HG03354 (cell line): ENCODE results near the gene TTC17.

ENCODE experiments used
- ATAC-seq: cut with Tn5 transposase; IDR thresholded peaks from one replicate; pipeline ENCODE4 v1.9.1; 2021; ENCODE audit warnings: mild to moderate bottlenecking; ENCODE audit not compliant: unreplicated experiment, poor library complexity, severe bottlenecking

Gene TTC17

GRCh38 chr11:43518408-43519160 lies 159.9 kb downstream of the TTC17 start:
- no peak for ATAC-seq

DNA sequence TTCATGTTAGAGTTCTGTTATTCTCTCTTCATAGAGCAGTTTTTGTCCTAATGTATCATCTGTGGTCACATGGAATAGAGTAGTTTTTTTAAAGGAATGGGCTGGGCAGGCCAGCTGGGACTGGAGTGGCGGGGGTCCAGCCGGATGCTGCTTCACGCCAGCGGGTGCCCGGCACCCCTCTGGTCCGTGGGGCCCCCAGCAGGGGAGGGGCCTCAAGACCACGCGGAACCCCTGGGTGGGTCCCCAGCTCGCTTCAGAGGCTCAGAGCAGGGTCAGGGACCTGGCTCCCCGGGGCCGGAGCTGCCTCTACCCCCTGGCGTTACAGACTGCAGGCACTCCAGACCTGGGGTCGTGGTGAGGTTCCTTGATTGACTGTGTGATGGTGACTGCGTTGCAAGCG lies 162.8 kb downstream of the TTC17 start:
- ATAC-seq: no peak

DNA sequence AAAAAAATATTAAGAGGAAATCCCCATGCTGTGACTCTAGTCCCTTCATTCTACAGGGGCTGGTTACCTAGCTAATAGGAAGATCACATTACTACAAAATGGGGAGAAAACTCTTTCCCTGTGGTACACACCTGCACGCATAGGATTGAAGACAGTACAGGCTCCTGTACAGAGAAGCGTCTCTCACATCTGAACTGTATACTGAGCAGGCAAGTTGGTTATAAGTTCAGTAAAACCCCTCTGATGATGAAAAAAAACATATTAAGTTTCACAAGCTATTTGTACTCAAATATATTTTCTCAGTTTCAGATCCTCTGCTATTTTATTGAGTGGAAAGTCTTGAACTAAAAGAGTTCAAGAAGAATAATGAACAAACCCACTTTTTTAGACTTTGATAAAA lies 164.9 kb downstream of the TTC17 start:
- ATAC-seq: no peak

DNA sequence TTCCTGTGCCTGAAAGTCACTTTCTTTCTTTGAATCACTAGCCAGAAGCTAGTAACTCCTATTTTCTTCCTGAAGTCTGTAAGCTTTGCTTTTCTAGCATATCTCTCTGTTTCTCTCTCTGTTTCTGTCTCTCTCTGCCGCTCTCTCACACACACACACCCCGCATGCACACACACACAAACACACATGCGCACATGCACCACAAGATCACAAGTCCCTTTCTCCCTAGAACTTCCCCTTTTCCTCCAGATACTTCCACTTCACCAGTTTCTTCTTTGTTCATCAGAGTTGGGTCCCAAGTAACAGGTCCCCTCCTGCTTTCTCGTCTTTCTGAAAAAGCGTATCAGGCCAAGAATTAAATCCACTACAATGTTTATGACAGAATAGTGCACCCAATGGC lies 173.3 kb downstream of the TTC17 start:
- ATAC-seq: no peak

DNA sequence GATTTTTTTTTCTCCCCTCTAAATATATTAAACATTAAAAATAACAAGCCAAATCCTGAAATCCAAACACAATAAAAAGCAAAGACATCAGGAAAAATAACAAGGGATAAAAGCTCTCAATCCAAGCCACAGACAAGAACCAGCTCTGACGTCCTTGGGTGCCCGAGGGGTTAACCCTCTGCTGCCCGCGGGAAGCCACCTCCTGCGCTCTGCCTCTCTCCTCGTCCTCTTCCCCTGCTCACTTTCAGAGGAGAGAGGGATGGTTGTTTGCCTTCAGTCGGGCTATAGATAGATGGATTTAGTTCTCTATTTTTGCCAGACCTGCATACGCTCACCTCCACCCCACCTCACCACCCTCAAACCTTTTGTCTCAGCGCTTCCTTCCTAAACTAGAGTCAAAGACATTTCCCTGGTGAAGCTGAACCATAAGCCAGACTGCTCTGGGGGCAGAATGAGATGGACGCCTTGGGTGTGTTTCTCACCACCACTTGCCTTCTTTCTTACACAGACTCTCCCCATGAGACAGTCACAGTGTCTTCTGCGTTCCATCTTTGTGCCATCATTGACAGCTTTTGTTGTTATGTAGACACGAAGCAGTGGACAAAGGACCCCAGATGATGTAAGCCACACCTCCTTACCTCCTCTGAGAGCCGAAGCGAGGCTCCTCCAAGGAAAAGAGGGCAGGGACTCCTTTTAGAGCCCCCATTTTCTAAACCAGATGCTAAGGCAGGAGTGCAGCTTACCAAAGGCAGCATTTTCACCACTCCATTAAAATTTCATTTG lies 179.3 kb downstream of the TTC17 start:
- ATAC-seq: no peak

DNA sequence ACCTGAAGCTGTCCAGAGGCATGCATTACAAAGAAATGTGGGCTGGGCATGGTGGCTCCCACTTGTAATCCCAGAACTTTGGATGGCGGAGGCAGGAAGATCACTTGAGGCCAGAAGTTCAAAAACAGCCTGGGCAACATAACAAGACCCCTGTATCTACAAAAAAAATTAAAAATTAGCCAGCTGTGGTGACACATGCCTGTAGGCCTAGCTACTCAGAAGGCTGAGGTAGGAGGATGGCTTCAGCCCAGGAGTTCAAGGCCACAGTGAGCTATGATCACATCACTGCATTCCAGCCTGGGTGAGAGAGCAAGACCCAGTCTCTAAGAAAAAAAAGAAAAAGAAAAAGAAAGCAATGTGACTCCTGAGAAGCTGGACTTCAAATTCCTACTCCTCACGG lies 183.3 kb downstream of the TTC17 start:
- ATAC-seq: no peak

DNA sequence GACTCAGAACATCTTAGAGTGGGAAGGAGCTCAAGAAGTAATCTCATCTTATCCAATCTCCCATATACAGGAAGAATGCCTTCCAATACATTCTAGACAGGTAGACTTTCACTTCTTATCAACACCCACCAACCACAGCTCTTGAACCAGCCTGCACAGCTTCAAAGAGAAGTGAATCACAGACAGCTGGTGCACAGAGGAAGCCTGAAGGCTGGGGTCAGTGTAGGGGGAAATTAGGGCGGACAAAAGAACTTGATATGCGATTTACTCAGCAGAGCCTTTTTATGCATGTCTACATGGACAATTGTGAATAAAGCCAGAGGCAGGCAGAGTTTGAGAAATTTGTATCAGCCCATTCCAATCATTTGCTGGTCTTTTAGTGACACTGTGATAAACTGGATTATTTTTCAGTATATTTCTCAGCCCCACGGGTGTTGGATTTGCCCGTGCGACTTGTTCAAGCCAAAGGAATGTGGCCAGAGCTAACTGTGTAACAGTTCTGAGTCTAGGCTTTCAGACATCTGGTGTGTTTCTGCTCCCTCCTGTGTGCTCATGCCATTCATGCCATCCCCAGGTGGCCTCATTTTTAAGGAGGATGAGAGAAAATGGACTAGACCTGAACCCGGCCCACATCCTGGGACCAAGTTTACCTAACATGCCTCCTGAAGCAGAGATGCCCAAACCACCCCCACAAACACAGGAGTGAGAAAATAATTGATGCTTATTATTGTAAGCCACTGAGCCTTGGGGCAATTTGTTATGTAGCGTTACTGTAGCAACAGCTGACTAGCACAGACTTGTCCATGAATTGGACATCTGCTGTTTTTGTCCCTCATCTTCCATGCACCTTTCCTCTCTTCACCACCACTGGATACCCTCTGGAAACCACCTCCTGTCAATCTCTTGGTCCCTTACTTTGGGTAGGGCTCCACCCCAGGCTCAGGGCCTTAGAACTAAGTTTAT lies 184.3 kb downstream of the TTC17 start:
- ATAC-seq: no peak
